PFSK-1 (cell line): ENCODE measurements around the gene ZNF699.

Source experiments
- FOXP2 ChIP-seq: optimal IDR thresholded peaks from 2 replicates; pipeline ENCODE3; 2011; ENCODE audit warnings: borderline replicate concordance, control low read depth, inconsistent platforms; ENCODE audit not compliant: insufficient read depth; ENCODE audit errors: extremely low read length, extremely low read depth
- POLR2AphosphoS5 ChIP-seq: IDR thresholded peaks from 2 replicates; pipeline ENCODE4 v1.6.1; 2012; ENCODE audit warnings: low read depth, mild to moderate bottlenecking, control low read depth, low read length, moderate library complexity
- SIN3A ChIP-seq: IDR thresholded peaks from 2 replicates; pipeline ENCODE4 v1.6.1; 2012; ENCODE audit warnings: mild to moderate bottlenecking, low read length, moderate library complexity, borderline replicate concordance; ENCODE audit not compliant: insufficient read depth
- TAF1 ChIP-seq: IDR thresholded peaks from 2 replicates; pipeline ENCODE4 v1.6.1; 2012; ENCODE audit warnings: low read length, control low read depth, borderline replicate concordance; ENCODE audit not compliant: insufficient read depth
- TF ChIP-seq, protein P1 (sequence below), 2 experiments: IDR thresholded peaks; 2 replicates each; pipeline versions ENCODE4 v1.6.1 to v1.8.0; 2011 to 2012; ENCODE audit warnings: low read depth in 2 of 2, low read length in 2 of 2, control low read depth in 1 of 2, inconsistent platforms in 1 of 2, mild to moderate bottlenecking in 1 of 2, moderate library complexity in 1 of 2; ENCODE audit not compliant: insufficient read depth in 1 of 2

ZNF699 gene

GRCh38 chr19:9289231-9289884 is 20.3 kb downstream of the ZNF699 start:
- no peak for TF ChIP-seq POLR2AphosphoS5
- TF ChIP-seq, protein P1, sequence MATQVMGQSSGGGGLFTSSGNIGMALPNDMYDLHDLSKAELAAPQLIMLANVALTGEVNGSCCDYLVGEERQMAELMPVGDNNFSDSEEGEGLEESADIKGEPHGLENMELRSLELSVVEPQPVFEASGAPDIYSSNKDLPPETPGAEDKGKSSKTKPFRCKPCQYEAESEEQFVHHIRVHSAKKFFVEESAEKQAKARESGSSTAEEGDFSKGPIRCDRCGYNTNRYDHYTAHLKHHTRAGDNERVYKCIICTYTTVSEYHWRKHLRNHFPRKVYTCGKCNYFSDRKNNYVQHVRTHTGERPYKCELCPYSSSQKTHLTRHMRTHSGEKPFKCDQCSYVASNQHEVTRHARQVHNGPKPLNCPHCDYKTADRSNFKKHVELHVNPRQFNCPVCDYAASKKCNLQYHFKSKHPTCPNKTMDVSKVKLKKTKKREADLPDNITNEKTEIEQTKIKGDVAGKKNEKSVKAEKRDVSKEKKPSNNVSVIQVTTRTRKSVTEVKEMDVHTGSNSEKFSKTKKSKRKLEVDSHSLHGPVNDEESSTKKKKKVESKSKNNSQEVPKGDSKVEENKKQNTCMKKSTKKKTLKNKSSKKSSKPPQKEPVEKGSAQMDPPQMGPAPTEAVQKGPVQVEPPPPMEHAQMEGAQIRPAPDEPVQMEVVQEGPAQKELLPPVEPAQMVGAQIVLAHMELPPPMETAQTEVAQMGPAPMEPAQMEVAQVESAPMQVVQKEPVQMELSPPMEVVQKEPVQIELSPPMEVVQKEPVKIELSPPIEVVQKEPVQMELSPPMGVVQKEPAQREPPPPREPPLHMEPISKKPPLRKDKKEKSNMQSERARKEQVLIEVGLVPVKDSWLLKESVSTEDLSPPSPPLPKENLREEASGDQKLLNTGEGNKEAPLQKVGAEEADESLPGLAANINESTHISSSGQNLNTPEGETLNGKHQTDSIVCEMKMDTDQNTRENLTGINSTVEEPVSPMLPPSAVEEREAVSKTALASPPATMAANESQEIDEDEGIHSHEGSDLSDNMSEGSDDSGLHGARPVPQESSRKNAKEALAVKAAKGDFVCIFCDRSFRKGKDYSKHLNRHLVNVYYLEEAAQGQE (IDR thresholded peaks at IDR 0.05; ENCODE audit: insufficient read depth in 1 of 2, low read depth in 2 of 2, low read length in 2 of 2): no peak
- TF ChIP-seq SIN3A: no peak
- TF ChIP-seq FOXP2: no peak
- TF ChIP-seq TAF1: no peak

- TF ChIP-seq POLR2AphosphoS5: no peak
- no peak for TF ChIP-seq TAF1
- no peak for TF ChIP-seq SIN3A
- TF ChIP-seq, protein P1 (IDR thresholded peaks at IDR 0.05; ENCODE audit: insufficient read depth in 1 of 2, low read depth in 2 of 2, low read length in 2 of 2): no peak
- no peak for TF ChIP-seq FOXP2
Observed at GRCh38 chr19:9251236-9251635, 58.4 kb downstream of the ZNF699 start.

DNA sequence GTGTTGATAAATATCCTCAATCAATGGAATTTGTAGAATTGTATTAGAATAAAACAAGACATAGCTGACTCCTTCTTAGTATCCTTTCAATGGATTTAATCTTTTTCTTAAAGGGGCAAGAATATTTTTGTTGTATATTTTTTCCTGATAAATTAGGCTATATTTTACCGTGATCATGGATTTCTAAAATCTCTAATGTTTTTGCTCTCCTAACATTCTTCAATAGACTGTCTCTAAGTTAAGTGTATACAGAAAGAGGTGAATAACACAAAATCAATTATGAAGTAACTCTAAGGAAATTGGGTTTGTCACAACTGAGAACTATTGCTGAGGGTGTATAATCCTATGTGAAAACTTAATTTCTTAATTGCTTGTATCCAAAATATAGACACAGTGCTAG is 59.0 kb downstream of the ZNF699 start, which contains the start of gene OR7E24:
TSS of gene OR7E24 (plus strand) at position 301 of the 400 bp plus-strand sequence. CDS start 114 bp downstream, outside the sequence.
- TF ChIP-seq TAF1: no peak
- no peak for TF ChIP-seq SIN3A
- TF ChIP-seq, protein P1 (IDR thresholded peaks at IDR 0.05; ENCODE audit: insufficient read depth in 1 of 2, low read depth in 2 of 2, low read length in 2 of 2): no peak
- TF ChIP-seq FOXP2: no peak
- no peak for TF ChIP-seq POLR2AphosphoS5
